D721Med (cell line): ENCODE data around the gene AP3S1.

ENCODE experiments used
- DNase-seq: peaks from one replicate; pipeline ENCODE4 v3.0.0; 2011; ENCODE audit warnings: low spot score; ENCODE audit not compliant: insufficient read length
- FAIRE-seq: peaks from 2 replicates; lab custom pipeline; 2011; peaks lifted over from hg19 to GRCh38; lab: Jason Lieb, UNC
- TF ChIP-seq, protein P1 (sequence below): IDR thresholded peaks from 2 replicates; pipeline ENCODE4 v1.5.1; 2012; ENCODE audit warnings: mild to moderate bottlenecking, control low read depth; ENCODE audit not compliant: insufficient read depth; ENCODE audit errors: missing control alignments

The AP3S1 gene

DNA sequence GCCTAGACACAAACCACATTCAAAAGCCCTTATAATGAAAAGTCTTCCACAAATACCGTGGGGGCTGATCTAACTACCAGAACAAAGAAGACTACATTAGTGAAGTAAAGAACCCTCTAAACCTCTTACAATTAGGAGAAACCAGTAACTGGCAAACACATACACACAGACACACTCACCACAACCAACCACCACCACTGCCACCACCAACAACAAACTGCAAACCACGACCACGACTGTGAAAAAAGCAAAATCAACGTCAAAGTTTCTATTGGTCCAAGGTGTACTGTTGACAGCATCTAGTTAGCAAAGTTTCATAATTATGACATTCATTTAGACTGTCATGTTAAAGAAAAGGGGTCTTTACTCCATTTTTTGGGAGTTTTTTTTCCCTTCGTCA lies 28.0 kb upstream of the AP3S1 start:
- TF ChIP-seq, protein P1, sequence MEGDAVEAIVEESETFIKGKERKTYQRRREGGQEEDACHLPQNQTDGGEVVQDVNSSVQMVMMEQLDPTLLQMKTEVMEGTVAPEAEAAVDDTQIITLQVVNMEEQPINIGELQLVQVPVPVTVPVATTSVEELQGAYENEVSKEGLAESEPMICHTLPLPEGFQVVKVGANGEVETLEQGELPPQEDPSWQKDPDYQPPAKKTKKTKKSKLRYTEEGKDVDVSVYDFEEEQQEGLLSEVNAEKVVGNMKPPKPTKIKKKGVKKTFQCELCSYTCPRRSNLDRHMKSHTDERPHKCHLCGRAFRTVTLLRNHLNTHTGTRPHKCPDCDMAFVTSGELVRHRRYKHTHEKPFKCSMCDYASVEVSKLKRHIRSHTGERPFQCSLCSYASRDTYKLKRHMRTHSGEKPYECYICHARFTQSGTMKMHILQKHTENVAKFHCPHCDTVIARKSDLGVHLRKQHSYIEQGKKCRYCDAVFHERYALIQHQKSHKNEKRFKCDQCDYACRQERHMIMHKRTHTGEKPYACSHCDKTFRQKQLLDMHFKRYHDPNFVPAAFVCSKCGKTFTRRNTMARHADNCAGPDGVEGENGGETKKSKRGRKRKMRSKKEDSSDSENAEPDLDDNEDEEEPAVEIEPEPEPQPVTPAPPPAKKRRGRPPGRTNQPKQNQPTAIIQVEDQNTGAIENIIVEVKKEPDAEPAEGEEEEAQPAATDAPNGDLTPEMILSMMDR, result no peak
- no peak for DNase-seq
- FAIRE-seq, result no peak

DNA sequence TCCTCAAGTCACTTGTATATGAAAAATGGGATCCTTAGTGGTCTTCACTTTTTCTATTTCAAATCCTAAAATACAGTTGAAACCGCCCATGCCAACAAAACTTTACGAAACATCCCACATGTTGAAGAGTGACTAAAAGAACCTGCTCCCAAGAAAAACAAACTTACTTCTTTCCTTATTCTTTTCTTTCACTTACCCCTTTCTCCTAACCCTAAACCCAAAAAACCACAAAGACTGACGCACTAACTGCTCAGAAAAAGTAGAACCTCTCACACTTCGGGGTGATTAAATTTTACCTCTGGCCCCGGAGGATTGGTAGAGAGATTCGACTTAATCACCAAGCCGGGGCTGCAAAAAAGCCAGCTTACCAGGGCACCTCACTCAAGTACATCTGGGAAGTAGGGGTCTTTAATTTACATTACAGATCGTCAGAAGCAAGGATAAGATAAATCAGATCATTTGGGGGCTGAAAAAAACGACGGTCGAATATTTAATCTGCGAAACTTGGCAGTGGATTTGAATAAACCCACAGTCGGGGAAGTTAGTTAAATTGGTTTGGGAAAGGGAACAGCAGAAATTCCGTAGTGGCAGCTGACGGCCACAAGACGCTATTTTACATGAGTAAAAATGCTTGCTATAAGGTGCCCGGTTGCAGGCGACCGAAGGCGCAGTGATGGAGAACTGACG lies 26.6 kb upstream of the AP3S1 start:
- TF ChIP-seq, protein P1, result no peak
- DNase-seq (no peak), FAIRE-seq (no peak)

DNA sequence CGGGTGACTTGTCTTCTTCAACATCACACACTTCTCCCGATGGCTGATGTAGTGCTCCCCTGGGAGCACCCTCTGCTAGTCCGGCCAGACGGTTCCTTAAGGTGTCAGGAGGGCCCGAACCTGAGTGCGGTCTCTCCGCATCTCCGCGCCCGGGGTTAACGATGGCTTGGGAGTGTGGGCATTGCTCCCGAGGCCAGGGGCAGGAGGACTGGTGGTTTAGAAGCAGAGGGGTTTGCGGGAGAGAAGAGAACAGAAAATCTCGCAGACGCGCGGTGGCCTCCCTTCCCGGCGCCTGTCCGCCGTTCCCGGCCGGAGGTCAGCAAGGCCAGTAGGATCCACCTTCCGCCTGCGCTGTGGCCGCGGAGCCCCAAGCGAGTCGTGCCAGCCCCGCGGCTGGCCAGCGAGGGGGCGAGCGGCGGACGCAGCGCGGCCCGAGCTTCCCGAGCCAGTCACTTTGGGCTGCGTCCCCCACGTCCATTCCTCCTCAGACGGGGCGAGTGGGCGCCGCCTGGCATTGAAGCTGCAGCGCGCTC lies 26.0 kb upstream of the AP3S1 start:
- TF ChIP-seq, protein P1, result no peak
- DNase-seq (no peak), FAIRE-seq (no peak)

DNA sequence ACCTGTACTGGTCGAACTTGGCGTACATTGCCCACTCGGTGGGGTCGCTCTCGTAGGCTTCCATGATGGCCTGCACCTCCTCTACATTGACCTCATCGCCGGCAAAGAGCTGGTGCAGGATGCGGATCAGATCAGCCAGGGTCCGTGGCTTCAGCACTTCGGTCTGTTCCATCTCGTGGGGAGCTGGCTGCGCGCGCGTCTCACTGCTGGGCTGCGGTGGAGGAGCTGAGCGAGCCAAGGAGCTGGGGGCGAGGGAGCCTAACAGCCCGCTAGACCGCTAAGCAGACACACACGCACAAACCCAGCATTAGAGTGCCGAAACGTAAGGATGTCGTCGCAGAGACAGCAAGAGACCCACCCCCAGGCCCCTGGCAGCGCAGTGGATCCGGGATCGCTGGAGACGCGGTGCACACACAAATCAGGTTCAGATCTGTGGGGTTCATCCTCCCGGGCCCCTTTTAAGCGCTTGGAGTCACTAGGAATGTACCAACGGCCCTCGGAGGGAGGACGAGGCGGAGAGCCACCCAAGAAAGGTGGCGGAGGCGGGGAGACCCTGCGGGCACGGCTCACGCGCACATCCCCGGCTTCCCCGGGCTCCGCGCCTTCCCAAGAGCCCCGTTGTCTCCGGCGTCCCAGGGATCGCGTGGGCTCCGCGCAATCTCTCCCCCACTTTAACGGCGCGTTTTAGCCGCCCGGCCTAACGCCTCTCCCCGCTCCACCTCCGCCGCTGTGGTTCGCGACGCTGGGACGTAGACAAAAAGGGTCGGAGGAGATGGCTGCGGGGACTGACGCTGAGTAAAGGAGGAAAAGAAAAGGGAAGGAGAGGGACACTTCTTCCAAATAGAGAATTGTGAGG lies 25.3 kb upstream of the AP3S1 start, which contains the start of gene CDO1:
CDO1 (minus strand) TSS at position 434 of the 856 bp plus-strand sequence; CDS start at position 172, 262 bp downstream.
- TF ChIP-seq, protein P1, result no peak
- DNase-seq, result no peak
- FAIRE-seq, result no peak

DNA sequence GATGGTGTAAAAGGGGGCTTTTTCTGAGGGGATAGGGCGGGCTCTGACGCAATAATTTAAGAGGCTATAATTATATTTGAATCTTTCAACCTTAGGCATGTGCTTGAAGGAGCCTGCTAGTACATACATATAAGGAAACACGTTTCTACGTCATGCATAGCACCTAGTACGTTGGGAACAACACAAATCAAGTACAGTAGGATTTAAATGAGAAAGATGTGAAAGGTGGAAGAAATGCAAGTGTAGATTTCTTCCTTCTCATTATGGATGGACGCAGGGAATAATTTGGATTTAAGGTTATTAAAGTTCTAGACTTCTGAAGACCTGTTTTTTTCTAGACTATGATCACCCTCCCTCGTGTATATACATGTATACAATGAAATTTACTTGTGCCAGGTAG lies 24.3 kb upstream of the AP3S1 start:
- TF ChIP-seq, protein P1, result no peak
- FAIRE-seq (no peak), DNase-seq (no peak)

DNA sequence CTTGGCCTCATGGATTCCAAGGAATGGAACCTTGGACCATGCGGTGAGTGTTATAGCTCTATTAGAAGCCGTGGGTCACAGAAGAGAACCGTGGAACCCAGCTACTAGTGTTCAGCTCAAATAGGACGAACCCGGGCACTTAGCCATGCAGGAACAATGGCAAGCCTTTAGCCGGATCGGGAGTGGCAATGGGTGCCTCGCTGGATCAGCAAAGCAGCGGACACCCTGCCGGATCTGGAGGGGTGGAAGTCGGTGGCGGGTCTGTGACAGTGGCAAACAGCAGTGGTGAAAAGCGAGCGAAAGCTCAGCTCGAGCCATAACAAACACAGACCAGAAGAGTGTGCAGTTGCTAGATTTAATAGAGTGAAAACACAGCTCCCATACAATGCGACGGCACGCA lies 22.9 kb upstream of the AP3S1 start:
- FAIRE-seq (no peak), DNase-seq (no peak)
- TF ChIP-seq, protein P1, result no peak
